NK-92 treated with Interleukin-12 subunit alpha and Interleukin-12 subunit beta, amount 100 ng/mL, for 24 hours (cell line): Measurements from ENCODE around the gene INCA1.
"Not testable (repeated sequence)": the region's sequence is repeated elsewhere in the genome, so short reads cannot be mapped to it uniquely, and the experiment has no call there.

Experiments used
- DNase-seq: peaks from one replicate; lab custom pipeline; 2025; lab: John Stamatoyannopoulos, UW

INCA1 gene, protein sequence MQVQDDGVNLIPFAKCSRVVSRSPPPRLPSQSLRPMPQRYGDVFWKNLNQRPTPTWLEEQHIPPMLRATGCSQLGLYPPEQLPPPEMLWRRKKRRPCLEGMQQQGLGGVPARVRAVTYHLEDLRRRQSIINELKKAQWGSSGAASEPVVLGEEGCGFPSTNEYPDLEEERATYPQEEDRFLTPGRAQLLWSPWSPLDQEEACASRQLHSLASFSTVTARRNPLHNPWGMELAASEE

DNA sequence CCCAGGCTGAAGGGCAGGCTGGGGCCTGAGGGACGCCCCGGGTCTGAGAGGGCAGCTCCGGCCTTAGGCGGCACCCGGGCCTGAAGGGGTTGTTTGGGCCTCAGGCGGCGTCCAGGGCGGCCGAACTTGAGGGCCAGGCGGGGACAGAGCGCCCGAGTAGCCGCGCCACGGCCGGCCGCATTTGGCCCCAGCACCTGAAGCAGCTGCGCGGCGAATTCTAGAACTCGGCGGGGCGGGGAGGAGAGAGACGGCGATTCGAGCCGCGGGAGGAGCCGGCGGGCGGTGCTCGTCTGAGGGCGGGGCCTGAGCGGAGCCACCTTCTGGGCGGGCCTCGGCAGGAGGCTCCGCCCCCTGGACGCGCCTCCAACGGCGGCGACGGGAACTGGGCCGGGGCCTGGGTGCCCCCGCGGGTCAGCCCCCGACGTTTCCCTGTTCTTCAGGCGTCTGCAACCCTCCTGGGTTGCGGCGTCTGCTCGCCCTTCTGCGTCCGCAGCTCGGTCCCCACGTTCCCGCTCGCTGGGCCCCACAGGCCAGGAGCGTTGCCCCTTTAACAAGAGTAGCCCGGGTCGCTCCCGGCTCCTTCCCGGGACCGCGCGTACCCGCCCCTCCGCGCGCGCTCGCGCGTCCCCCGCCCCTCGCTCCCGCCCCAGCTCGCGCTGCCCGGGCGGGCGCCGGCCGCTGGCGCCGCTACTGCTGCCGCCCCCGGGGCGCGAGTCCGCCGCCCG lies at the start of gene INCA1, which contains the start of gene KIF1C:
TSS of gene INCA1 (minus strand) at position 221 of the 725 bp plus-strand sequence. CDS start 3,085 bp downstream, outside the sequence.
TSS of gene KIF1C (plus strand) at position 649 of the 725 bp plus-strand sequence. CDS start 2,297 bp downstream, outside the sequence.
- DNase-seq: peak; percentile 54

DNA sequence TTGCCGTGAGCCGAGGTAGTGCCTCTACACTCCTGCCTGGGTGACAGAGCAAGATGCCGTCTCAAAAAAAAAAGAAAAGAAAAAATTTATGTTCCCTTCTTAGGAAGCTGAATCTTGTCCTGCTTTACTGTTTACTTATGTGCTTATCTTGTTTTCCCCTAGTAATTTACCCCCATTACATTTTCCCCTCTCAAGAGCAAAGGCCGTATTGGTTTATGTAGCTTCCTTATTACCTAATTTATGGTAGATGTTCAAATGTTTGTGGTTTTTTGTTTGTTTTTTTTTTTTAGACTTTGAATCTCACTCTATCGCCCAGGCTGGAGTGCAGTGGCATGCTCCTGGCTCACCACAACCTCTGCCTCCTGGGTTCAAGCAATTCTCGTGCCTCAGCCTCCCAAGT lies 48.2 kb upstream of the INCA1 start:
- no peak for DNase-seq

DNA sequence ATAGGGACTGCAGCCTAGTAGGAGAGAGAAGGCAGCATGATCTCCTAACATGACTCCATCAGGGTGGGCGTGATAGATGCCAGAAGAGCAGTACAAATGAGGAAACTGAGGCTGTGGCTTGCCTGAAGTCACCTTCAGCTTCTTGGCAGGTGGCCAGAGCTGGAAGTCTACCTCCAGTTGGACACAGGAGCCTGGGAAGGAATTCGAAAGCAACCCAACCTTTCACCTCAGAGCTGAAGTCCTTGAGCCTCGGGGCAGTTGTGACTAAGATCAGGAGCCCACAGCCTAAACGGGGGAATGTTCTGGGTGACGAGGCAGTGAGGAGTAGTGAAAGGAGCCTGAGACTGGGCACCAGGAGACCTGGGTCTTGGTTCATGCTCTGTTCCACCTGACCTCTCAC lies 47.3 kb upstream of the INCA1 start:
- no peak for DNase-seq

DNA sequence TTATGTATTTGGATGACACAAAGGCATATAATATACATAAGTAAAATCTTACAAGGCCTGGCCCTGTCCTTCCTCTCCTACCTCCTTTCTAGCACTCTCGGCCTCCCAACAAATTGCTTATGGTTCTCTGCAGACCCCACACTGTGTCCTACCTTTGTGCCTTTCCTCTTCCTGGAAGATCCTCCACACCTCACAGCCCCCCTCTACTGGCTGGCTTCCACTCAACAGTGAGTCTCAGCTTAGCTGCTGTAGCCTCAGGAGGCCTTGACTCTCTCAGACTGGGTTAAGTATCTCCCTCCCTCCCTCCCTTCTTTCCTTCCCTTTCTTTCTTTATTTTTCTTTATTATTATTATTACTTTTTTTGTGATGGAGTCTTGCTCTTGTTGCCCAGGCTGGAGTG lies 46.2 kb upstream of the INCA1 start:
- no peak for DNase-seq

DNA sequence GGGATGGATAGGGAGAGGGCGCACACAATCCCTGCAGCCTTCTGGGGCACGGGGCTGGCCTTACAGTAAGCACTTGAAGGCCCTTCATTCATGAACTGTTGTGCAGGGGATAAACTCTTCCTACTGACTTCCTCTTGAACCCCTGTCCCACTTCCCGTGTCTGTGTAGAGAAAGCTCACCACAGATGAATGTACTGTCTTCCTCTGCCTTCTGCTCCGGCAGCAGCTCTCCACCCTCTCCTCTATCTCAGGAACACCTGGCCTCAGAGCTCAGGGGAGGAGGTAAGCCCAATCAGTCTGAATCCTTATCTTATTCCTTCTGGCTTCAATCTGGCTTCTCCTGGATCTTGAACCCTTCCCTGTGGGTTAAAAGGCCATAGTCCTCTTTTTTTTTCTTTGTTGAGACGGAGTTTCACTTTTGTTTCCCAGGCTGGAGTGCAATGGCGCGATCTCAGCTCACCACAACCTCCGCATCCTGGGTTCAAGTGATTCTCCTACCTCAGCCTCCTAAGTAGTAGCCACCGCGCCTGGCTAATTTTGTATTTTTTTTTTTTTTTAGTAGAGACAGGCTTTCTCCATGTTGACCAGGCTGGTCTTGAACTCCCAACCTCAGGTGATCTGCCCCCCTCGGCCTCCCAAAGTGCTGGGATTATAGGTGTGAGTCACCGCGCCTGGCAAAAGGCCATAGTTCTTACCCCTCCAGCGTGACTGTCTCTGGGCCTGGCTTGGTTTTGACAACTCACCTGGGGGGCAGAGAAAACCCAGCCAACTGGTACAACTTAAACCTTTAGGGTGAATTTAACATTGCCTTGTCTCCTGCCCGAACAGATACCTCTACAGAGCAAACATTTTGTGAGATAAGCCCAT lies 45.1 kb upstream of the INCA1 start:
- DNase-seq: no peak

DNA sequence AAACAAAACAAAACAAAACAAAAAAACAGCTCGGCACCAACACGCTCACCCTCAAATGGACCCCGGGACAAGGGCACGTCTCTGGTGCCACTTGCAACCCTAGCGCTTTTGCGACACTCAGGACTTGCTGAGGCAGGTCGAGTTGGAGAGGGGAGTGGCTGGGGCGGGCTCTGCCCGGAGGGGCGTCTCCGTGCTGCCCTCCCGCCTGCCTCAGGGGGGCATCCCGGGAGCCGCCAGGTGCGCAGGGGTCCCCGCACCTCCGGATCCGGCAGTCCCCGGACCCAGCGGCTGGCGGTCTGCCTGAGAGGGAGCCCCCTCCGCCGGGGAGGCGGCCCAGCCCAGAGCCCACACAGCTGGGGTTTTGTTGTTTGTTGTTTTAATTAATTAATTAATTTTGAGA lies 38.0 kb upstream of the INCA1 start, which contains the start of gene SLC52A1:
TSS of gene SLC52A1 (minus strand) at position 112 of the 400 bp plus-strand sequence. CDS start 820 bp downstream, outside the sequence.
- DNase-seq: no peak

DNA sequence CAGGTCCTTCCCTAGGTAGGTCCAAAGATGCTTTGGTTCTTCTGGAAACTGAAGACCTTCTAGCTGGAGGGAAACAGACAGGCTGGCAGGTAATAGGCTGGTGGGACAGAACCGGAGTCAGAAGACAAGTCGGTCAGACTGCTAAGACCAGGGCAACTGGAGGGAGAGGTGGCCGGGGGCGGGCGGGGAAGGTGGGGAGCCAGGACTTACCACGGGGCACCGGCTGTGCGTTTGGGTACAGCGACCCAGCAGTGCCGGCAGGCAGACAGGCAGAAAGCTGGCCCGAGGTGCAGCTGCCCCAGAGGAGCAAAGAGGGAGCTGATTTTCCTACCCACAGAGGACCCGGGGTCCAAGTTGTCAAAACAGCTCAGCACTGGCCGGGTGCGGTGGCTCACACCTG lies 37.3 kb upstream of the INCA1 start:
- no peak for DNase-seq

DNA sequence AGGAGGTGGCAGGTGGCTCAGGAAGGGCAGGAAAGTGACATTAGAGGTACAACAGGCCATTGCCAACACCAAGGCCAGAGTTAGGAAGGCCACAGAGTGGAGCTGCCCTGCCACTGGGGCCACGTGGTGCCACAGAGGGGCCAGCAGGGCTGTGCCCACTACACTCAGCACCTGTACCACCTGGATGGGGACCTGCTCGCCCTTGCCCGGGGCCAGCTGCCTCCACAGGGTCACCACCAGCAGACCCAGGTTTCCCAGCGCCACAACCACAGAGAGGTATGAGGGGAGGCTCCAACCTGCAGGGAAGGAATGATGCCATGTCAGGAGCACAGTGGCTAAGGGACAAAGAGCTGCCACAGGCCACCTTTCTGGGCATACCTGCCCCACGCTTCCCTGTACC lies 36.7 kb upstream of the INCA1 start:
- no peak for DNase-seq

DNA sequence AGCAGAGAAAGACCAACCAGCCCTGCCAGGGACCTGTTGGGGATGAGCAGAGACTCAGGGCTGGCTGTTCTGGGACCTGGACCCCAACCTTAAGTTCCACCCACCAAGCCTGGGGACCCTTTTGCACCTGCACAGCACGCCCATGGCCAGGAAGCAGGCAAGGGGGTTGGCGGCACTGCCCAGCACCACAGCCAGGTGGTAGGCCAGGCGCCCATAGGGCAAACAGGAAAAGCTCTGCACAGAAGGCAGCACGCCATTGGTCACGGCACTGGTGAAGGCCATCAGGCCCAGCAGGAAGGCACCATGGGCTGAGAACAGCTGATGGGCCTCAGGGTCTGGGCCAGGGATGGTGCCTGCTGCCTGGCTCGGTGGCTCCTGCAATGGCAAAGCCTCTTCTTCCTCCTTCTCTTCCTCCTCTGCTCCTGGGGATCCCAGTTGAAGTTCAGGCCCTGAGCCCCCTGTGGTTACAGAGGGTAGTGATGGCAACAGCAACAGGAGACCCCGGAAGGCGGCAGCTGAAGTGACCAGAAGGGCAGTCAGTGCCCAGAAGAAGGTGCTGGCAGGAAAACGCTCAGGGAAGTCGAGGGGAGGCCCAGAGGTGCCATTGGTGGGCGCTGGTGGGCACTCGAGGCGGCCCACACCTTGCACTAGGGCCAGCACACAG lies 36.2 kb upstream of the INCA1 start:
- no peak for DNase-seq

DNA sequence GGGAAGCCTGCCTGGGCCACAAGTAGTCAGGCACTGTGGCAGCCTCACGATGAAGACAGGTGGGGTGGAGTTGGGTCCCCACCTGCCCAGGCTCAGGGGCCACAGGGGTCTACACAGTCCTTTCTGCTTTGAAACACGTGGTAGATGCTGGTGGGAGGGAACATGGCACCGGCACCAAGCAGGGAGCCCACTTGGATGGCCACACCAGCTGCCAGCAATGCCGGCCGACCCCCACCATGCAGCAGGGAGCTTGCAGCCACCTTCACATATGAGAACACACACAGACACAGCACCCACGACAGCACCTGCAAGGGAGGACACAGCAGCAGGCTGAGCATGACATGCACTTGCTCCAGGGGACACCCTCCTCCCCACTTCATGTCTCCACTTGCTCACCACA lies 35.5 kb upstream of the INCA1 start:
- no peak for DNase-seq

DNA sequence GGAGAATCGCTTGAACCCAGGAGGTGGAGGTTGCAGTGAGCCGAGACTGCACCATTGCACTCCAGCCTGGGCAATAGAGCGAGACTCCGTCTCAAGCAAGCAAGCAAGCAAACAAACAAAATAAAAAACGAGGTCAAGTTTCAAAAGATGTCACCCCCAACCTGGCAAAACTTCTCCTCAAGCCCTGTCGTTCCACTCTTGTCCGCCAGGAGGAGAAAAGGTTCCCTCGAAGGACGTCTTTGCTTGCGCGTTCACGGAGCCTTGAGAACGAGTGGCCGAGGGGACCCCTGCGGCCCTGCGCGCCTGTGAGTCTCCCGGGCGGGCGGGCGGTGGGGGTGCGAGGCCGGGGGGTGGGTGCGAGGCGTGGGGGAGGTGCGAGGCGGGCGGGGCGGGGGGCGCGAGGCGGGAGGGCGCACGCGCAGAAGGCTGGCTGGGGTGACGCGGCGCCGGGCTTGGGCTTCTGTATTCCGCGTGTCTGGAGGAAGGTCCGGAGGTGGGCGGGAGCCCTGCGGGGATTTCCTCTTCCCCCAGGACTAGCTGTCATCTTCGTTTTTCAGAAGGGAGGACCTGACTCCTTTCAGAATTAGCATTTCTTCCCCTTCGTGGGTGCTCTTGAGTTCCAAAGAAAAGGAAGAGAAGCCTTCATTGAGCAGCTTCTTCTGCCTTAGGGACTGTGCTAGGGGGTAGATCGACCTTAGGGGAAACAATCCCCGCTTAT lies 34.2 kb upstream of the INCA1 start:
- no peak for DNase-seq

DNA sequence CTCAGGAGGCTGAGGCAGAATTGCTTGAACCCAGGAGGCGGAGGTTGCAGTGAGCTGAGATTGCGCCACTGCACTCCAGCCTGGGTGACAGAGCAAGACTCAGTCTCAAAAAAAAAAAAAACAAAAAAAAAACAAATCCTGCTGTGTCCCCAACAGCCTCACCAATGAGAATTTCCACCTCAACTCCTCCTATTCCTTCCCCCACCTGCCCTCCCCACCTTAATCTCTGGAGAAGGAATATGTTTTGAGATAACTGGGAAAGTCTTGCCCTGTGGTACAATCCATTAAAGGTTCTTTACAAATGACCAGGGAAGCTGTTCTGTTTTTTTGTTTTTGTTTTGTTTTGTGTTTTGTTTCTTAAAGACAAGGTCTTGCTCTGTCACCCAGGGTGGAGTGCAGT lies 32.8 kb upstream of the INCA1 start:
- DNase-seq: not testable (repeated sequence)

DNA sequence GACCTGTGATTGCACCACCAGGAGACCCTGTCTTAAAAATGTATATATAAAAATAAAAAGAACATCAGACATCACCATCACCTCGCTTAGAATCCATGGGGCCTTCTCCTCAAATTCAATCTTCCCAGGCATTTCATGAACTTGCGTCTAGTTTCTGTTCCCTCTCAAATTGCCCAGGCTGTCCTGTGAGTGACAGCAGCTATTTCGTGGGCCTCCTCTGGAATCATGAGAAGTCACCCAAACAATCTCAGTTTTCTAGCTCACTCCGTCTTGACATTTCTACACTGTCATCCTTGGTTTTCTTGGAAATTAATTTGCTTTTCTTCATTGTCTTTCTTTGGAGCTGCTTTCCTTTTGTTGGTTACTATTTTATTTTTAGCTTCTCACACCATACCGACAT lies 30.6 kb upstream of the INCA1 start:
- DNase-seq: no peak

DNA sequence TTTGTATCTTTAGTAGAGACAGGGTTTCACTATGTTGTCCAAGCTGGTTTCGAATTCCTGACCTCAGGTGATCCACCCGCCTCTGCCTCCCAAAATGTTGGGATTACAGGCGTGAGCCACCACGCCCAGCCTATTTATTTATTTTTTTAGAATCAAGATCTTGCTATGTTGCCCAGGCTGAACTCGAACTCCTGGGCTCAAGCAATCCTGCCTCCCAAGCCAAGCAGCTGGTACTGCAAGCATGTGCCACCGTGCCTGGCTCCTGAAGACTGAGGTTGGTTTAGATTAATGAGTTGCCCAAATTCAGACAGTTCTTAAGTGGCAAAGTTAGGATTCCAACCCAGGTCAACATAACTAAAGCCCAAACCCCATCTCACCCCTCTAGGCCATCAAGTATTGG lies 30.0 kb upstream of the INCA1 start:
- DNase-seq: no peak

DNA sequence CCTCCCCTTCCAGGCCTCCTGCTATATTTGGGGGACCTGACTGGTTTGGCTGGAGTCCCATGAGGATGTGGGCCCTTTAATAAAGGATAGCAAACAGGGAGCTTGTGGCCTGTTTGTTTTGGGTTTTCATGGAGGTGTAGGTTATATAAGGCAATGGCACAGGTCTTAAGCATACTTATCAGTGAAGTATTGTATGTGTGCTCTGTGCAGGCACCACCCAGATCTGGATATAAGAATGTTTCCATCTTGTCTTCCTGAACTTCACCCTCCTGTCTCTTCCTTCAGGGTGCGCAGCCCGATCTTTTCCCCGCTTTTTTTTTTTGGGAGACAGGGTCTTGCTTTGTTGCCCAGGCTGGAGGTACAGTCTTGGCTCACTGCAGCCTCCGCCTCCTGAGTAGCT lies 27.3 kb upstream of the INCA1 start:
- no peak for DNase-seq

DNA sequence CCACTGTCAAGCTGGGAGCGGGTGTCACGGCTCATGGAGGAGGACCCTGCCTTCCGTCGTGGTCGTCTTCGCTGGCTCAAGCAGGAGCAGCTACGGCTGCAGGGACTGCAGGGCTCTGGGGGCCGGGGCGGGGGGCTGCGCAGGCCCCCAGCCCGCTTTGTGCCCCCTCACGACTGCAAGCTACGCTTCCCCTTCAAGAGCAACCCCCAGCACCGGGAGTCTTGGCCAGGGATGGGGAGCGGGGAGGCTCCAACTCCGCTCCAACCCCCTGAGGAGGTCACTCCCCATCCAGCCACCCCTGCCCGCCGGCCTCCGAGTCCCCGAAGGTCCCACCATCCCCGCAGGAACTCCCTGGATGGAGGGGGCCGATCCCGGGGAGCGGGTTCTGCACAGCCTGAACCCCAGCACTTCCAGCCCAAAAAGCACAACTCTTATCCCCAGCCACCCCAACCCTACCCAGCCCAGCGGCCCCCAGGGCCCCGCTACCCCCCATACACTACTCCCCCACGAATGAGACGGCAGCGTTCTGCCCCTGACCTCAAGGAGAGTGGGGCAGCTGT lies 26.3 kb upstream of the INCA1 start:
- DNase-seq: no peak

DNA sequence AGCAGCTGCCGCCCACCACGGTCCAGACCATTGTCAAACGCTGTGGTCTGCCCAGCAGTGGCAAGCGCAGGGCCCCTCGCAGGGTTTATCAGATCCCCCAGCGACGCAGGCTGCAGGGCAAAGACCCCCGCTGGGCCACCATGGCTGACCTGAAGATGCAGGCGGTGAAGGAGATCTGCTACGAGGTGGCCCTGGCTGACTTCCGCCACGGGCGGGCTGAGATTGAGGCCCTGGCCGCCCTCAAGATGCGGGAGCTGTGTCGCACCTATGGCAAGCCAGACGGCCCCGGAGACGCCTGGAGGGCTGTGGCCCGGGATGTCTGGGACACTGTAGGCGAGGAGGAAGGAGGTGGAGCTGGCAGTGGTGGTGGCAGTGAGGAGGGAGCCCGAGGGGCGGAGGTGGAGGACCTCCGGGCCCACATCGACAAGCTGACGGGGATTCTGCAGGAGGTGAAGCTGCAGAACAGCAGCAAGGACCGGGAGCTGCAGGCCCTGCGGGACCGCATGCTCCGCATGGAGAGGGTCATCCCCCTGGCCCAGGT lies 24.9 kb upstream of the INCA1 start:
- DNase-seq: no peak

DNA sequence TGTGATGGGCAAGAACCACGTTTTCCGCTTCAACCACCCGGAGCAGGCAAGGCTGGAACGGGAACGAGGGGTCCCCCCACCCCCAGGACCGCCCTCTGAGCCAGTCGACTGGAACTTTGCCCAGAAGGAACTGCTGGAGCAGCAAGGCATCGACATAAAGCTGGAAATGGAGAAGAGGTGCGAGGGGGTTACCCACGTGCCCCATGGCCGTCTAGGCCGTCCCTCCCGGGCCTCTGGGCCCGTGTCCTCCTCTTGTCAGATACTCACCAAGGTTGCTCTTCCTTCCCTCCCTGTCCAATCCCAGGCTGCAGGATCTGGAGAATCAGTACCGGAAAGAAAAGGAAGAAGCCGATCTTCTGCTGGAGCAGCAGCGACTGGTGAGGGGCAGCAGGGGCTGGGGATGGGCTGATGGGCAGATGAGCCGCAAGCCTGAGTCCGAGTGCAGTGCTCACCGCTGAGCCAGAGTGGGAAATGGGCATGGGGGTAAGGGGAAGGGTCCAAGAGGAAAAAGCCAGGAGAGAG lies 23.2 kb upstream of the INCA1 start:
- DNase-seq: no peak

DNA sequence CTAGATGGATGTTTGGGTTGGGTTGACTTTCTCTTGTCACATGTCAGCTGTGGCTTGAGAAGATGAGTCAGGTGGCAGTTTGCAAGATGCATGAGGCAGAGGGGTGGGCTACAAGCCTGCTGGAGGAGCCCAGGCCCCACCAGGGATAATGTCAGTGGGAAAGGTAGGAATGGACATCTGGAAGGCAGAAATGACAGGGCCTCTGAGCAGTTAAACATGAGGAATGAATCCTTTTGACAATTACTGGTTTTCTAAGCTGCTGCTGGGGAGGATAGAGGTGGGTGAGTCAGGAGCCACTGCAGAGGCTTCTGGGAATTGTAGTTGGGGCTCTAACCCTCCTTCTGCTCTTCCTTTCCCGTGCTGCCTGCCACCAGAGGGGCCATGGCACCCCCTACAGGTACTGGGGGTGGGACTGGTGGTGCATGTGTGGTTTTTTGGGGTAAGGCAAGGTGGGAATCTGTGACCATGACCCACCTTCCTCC lies 22.2 kb upstream of the INCA1 start:
- peak; percentile 11 for DNase-seq

DNA sequence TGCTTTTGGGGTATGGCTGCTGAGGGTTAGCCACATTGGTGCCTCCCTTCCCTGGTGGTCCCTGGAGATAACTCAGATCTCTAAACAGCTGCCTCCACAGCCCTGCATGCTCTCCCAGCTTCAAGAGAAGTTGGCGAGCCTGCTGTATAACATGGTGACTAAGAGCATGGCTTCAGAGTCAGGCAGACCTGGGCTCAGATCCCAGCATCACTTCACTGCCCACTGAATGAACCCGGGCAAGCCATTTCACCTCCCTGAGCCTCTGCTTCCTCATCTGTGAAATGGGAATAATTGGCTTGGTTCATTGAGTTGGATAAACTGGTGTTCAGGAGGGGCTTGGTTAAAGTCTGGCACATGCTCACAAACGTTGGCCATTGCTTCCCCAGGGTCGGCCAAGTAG lies 17.0 kb upstream of the INCA1 start:
- no peak for DNase-seq
